ENCODE data around the gene PRDM7. TPM values are rescaled to one million over a fixed set of nuclear protein-coding genes. Genes with fewer than 3 reads are reported as not detected.
A peak's percentile ranks its signal among the peaks of the same experiment; 100 is the strongest.

PRDM7 gene
- total RNA-seq, 1 donor from 2014 or later = not detected

DNA sequence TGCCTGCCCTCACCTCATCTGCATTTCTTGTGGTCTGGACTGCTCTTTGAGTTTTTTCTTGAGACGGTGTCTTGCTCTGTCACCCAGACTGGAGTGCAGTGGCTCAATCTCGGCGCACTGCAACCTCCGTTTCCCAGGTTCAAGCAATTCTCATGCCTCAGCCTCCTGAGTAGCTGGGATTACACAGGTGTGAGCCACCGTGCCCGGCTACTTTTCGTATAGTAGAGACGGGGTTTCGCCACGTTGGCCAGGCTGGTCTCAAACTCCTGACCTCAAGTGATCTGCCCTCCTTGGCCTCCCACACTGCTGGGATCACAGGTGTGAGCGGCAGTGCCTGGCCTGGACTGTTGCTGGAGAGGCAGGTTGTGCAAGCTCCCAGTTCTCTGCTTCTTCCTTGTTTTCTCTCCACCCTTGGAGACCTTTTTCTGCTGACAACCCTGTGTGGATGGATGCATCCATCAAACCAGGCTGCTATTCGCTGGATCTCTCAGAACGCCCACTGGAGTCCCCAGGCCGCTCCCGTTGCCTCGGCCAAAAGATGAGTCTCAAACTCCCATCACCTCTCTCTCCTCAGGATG lies 35.1 kb downstream of the PRDM7 start:
- DNase-seq (ENCODE audit: low spot score in 2 of 2) (no peak), FAIRE-seq (no peak)

DNA sequence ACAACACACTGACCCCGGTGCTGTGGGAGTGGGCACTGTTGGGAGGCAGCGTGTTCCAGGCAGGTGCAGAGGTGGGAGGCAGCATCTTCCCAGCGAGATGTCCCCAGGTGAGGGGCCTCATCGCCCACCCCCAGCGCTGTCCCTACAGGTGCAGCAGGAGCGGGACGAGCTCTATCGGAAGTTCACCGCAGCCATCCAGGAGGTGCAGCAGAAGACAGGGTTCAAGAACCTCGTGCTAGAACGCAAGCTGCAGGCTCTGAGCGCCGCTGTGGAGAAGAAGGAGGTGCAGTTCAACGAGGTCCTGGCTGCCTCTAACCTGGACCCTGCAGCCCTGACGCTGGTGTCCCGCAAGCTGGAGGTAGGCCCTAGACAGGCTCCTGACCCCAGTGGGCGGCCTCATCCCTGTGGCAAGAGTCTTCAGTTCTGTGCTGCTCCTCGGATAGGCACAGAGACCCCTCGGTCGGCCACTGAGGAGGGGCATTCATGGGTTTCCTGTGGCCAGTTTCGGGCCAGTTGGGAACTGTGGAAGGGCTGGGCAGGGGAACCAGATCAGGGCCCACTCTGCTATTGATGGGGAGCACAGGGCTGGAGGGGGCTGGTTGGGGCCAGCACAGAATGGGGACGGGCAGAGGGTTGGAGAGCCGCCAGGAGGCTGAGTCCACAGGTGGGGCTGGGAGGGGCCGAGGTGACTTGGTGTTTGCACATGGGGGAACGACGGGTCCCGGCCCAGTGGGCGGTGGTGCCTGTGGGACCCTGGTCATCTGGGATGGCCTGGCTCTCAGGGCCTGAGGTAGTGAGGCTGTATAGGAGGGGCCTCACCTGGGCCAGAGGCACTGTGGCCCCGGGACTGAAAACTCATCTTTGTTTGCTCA lies 36.7 kb downstream of the PRDM7 start:
- FAIRE-seq = no peak
- no peak for DNase-seq (ENCODE audit: low spot score in 2 of 2)

DNA sequence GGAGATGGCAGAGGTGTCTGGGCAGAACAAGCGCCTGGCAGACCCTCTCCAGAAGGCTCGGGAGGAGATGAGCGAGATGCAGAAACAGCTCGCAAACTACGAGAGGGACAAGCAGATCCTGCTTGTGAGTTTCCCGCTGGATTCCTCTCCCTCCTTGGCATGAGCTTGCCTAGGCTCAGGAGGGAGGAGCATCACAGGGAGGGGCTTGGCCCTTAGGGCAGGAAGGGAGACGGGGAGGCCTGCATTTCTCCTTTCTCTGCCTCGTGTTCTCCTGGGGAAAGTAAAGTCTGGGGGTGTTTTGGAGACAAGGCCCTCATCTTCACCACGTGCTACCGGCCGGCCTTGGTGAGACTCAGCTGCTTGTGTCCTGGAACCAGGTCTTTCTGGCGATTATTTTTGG lies 39.9 kb downstream of the PRDM7 start:
- DNase-seq (ENCODE audit: low spot score in 2 of 2) (no peak), FAIRE-seq (no peak)

DNA sequence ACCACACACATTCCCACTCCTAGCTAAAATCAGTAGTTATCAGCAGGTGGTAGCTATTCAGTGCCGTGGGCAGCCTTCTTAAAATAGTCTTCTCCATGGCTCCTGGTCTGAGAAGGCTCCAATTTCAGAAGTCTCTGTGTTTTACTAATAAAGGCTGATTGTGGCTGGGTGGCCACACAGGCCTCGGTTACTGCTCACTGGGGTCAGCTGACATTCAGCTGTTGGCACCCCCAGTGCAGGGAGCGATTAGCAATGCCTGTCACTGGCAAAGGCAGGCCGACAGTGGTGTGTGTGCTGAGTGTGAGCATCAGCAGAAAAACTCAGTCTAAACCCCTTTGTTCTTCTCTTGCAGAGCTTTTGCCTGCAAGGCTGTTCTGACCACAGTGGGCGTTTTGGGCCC lies 41.2 kb downstream of the PRDM7 start:
- no peak for FAIRE-seq
- peak in 1 of 2 donors; percentile 13 for DNase-seq (ENCODE audit: low spot score in 2 of 2)

DNA sequence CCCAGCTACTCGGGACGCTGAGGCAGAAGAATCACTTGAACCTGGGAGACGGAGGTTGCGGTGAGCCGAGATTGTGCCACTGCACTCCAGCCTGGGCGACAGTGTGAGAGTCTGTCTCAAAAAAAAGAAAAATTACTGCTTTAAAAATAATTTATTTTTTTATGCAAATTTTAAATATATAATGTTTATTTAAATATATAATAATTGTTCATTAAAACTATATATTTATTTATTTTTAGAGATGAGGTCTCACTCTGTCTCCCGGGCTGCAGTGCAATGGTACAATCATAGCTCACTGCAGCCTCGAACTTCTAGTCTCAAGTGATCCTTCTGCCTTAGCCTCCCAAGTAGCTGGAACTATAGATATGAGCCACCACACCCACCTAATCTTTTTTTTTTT lies 42.6 kb downstream of the PRDM7 start:
- FAIRE-seq (no peak), DNase-seq (ENCODE audit: low spot score in 2 of 2) (no peak)

DNA sequence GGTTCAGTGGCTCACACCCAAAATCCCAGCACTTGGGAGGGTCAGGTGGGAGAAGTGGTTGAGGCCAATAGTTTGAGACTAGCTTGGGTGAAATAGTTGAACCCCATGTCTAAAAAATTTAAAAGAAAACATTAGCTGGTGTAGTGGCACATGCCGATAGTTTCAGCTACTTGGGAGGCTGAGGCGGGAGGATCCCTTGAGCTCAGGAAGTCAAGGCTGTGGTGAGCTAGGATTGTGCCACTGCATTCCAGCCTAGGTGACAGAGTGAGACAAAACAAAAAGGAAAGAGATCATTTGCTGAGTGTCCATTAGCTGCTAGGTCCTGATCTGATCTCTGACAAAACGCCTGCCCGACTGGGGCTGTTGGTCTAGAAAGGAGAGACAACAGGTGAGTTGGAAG lies 43.7 kb downstream of the PRDM7 start:
- DNase-seq (ENCODE audit: low spot score in 2 of 2) = no peak
- FAIRE-seq = no peak

DNA sequence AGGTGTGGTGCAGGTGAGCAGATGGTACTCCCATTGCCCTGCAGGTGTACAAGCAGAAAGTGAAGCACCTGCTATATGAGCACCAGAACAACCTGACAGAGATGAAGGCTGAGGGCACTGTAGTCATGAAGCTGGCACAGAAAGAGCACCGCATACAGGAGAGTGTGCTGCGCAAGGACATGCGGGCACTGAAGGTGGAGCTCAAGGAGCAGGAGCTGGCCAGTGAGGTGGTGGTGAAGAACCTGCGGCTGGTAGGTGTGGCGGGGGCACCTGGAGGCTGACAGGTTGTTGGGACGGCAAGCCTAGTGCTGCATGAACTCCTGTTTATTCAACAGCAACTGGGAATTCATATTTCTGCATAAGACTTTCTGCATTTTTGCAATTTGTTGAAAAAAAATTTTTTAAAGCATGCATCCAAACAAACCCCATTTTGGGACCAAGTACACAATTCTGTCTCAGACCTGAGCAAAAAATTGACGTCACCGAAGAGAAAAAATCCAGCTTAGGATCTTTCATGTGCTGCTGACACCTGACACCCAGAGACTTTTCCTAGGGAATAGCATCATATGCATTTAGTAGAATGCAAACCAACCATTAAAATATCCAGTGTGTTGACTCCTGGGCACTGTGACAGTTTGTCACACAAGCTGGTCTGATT lies 44.3 kb downstream of the PRDM7 start:
- FAIRE-seq (no peak), DNase-seq (ENCODE audit: low spot score in 2 of 2) (no peak)

DNA sequence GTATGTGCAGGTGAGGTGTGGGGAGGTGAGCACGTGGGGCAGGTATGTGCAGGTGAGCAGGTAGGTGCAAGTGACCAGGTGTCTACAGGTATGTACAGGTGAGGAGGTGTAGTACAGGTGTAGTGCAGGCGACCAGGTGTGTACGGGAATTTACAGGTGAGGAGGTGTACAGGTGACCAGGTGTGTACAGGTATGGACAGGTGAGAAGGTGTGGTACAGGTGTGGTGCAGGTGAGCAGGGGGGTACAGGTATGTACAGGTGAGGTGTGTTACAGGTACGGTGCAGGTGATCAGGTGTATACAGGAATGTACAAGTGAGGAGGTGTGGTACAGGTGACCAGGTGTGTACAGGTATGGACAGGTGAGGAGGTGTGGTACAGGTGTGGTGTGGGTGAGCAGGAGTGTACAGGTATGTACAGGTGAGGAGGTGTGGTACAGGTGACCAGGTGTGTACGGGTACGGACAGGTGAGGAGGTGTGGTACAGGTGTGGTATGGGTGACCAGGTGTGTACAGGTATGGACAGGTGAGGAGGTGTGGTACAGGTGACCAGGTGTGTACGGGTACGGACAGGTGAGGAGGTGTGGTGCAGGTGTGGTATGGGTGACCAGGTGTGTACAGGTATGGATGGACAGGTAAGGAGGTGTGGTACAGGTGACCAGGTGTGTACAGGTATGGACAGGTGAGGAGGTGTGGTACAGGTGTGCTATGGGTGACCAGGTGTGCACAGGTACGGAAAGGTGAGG lies 45.0 kb downstream of the PRDM7 start:
- DNase-seq (ENCODE audit: low spot score in 2 of 2) = no peak
- FAIRE-seq = no peak

DNA sequence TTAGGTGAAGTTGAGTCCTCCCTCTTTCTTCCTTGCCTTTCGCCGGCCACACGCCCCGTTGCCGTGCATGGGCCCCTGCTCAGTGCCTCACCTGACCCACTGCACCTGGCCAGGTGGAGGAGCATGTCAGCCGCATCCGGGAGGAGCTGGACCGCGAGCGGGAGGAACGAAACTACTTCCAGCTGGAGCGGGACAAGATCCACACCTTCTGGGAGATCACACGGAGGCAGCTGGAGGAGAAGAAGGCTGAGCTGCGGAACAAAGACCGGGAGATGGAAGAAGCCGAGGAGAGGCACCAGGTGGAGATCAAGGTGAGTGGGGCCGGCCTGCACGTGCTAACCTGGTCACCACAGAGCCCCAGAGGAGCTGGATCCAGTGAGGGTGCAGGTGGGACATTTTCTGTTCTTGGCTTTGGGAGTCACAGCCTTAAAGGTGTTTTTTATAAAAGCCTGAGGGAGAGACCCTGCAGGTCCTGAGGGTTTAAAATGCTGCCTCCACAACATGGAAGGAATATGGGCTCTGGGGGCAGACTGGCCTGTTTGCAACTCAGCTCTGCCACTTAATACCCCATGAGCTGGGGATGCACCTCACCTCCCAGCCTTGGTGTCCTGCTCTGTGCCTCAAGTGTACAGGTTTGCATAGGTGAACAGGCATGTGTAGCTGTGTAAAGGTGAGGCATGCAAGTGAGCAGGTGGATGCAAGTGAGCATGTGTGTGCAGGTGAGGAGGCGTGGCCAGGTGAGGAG lies 45.8 kb downstream of the PRDM7 start:
- DNase-seq (ENCODE audit: low spot score in 2 of 2) (no peak), FAIRE-seq (no peak)

DNA sequence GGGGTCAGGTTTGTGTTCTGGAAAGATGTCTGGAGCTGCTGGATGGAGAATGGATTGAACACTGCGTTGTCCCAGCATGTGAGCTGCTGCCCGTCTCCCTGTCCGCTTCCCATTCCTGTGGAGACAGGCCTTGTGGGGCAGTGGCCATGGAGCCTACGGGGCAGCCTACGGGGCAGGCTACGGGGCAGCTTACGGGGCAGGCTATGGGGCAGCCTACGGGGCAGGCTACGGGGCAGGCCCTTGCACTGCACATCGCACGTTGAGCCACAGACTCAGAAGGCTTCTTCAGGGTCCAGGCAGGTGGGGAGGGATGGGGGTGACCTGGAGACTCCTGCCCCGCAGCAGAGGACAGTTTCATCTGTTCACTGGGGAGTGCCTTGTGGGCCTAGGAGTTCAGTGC lies 48.1 kb downstream of the PRDM7 start:
- no peak for DNase-seq (ENCODE audit: low spot score in 2 of 2)

DNA sequence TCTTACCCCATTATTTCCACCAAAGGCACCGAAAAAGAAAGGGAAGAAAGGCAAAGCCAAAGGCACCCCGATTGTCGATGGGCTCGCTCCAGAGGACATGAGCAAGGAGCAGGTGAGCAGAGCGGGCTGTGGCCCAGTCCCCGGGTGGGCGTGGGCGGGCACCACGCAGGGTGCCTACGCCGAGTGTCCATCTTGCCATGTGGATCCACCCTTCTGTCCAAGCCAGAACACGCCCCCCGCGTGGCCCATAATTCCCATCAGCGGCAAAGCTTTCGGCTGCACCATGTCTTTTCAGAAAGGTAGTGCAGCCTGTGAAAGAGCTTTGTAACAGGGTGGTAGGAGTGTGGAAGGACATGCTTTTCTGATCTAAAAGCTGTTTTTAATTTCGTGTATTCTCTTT lies 49.5 kb downstream of the PRDM7 start:
- FAIRE-seq (no peak), DNase-seq (ENCODE audit: low spot score in 2 of 2) (no peak)

More for the DNA sequence above, 48.1 kb downstream of the PRDM7 start:
- FAIRE-seq = no peak

DNA sequence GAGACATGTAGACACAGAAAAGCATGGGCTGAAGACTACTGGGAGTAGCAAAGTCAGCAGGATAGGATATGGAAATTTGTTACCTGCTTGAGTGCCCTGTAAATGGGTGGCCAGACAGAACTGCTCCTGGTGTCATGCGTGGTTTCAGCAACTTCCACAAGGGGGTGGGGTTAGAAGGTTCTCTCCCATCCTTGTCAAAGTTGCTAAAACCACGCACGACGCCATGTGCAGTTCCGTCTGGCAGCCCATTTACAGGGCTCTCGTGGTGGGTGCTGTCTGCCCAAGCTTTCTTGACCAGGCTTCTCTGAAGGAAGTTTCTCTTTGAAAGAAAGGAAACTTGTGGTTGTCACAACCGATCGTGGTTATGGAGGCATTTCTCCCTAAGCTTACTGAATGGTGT lies 51.0 kb downstream of the PRDM7 start:
- DNase-seq (ENCODE audit: low spot score in 2 of 2) = no peak
- FAIRE-seq = no peak

DNA sequence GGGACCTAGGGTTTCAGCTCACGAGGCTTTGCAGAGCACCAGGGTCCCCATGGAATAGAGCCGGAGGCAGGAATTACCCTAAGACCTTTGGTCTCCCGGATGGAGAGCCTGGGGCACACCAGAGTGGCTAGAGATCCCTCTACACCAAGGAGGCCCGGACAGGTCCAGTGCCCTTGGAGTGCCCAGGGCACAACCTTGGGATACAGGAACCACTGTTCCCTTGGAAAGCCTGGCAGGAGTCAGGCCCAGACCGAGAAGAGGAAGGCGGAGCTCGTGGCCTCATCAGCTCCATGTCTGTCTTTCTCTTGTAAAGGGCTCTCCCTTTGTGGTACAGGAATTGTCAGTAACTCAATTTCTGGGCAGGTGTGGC lies 54.1 kb downstream of the PRDM7 start:
- FAIRE-seq = no peak

DNA sequence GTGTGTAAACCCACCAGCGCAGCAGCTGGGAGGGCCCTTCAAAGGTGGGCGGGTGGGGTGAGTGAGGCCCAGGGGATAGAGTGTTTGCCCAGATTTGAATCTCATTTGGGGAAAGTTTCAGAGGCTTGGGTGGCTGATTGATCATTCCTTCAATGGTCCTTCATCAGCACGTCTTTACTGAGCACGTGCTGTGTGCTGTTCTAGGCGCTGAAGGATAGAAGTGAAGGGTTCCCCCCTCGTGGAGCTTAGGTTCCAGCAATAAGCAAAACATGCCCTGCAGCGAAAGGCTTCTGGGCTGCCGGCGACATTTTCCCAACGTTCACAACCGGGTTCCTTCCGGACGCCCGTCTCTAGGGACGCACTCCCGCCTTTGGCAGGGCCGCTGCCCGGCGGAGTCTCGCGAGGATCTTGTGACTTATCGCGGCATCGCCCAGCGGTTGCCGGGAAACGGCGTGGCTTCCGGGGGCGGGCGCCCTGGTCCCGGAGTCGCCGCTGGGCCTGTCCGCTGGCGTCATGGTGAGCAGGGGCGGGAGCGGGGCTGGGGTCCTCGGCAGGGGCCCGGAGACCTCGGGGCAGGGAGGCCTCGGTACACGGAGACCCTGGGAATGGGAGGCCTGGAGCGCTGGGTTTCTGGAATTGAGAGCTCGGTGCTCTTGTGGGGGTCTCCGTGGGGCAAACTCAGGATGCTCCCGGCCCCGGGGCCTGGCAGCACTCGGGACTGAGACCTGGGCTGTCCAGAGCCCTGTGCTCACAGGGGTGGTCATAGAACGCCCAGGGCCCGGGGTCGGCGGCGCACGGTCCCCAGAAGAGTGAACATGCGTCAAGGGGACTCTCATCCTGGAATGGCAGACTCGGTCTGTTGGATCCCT lies 54.7 kb downstream of the PRDM7 start:
- FAIRE-seq (no peak), DNase-seq (ENCODE audit: low spot score in 2 of 2) (peak; percentile 92 to 98)

More for the DNA sequence above, 54.1 kb downstream of the PRDM7 start:
- DNase-seq (ENCODE audit: low spot score in 2 of 2) = no peak

DNA sequence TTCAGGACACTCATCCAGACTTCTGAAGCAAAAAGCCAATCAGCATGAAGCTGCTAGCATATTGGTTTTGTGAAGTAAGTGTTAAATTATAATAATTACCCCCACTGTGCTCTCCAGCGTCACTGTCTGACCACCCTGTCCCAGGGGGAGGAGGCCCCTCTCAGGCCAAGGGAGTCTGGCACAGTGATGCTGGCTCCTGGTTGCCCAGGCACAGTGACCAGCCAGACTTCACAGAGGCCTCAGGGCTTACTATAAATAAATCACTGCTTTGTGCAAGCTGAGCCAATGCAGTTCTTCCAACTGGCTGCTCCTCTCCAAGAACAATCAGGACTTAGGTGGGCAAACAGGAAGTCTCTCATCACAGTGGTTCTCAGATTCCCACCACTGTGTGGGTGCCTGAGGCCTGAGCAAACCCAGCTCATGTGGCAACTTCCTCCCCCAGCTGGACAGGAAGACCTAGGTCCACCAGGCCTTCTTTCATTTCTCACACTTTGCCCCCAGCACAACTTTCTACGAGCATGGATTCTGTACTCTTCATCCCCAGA lies 56.2 kb downstream of the PRDM7 start:
- no peak for DNase-seq (ENCODE audit: low spot score in 2 of 2)
- no peak for FAIRE-seq

DNA sequence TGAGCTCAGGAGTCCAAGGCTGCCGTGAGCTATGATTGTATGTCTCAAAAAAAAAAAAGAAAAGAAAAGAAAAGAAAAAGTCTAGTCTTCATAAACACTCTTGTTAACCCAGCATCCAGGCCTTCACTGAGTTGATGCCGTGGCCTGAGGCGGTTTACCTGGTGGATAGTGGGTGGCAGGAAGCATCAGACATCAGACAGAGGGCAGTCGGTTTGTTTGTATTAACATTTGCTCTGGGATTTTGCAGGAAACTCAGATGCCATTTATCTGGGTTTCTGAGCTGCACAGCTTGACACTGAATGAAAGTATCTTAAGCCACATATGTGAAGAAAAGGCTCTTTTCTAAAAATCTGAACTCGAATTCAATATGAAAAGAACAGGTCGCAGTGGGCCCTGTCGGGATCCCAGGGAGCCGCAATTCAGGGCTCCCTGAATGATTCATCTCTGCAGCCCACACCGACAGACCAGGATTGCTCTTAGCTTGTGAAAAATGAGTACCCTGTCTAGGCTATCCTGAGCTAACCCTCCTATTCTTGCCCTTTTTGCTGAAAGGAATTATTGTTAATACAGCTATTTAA lies 56.8 kb downstream of the PRDM7 start:
- no peak for FAIRE-seq
- DNase-seq (ENCODE audit: low spot score in 2 of 2) = no peak

DNA sequence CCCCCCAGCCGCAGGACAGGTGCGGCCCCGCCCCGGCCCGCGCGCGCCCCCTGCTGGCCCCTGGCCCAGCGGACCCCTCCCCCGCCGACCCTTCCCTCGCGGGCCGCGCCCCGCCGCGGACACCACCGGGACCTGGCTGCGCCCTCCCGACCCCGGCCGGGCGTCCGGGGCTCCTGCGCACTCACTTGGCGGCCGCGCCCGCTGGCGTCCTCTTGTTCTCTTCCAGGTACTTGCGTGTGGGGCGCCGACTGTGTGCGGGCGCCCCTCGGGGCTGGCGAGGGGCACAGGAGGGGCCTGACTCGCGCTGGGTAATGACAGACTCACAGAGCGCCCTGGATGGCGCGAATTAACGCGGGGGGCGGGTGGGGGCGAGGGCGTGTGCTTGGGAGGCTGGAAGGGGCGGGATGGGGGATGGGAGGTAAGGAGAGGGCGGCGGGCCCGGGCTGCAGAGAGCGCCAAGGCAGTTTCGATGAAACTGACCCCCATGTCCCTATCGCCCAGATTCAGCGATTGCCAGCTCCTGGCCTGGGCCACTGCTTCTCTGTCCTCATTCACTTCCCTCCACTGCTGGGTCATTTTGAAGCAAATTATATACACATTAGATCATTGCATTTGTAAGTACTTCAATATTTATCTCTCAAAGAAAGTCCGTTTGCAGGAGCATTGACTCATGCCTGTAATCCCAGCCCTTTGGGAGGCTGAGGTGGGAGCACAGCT lies 57.4 kb downstream of the PRDM7 start:
- FAIRE-seq = no peak

More for the DNA sequence above, 57.4 kb downstream of the PRDM7 start:
- DNase-seq (ENCODE audit: low spot score in 2 of 2) = peak in 1 of 2 donors; percentile 70
